Mesodermal cell (in vitro differentiated cells): ENCODE measurements around the gene DHX29.

Experiments
- H3K27ac ChIP-seq: 2 replicates; pipeline ENCODE4 v1.7.0; 2013; ENCODE audit warnings: mild to moderate bottlenecking, low read depth, low read length, moderate library complexity; ENCODE audit not compliant: severe bottlenecking
- H3K36me3 ChIP-seq: 2 replicates; pipeline ENCODE4 v1.7.1; 2013; ENCODE audit warnings: mild to moderate bottlenecking, low read length, moderate library complexity; ENCODE audit not compliant: control insufficient read depth, insufficient read depth
- H3K4me1 ChIP-seq: one replicate; pipeline ENCODE4 v1.7.1; 2013; ENCODE audit warnings: mild to moderate bottlenecking, low read length; ENCODE audit not compliant: insufficient read depth, control insufficient read depth, poor library complexity, severe bottlenecking
- H3K4me3 ChIP-seq: 2 replicates; pipeline ENCODE4 v1.7.0; 2013; ENCODE audit warnings: low read length, control low read depth, mild to moderate bottlenecking; ENCODE audit not compliant: insufficient read depth, poor library complexity, severe bottlenecking; ENCODE audit errors: extremely low read depth
- H3K9me3 ChIP-seq: 2 replicates; pipeline ENCODE4 v1.7.1; 2013; ENCODE audit warnings: mild to moderate bottlenecking, low read length, moderate library complexity; ENCODE audit not compliant: control insufficient read depth
- WGBS, 2 experiments: methylation state at CpG; one replicate each; pipeline ENCODE4 v1.1.5; 2013; ENCODE audit warnings: missing lambda C conversion rate in 2 of 2; ENCODE audit not compliant: insufficient coverage in 2 of 2; 5-methylcytosine and 5-hydroxymethylcytosine counted together

The DHX29 gene

DNA sequence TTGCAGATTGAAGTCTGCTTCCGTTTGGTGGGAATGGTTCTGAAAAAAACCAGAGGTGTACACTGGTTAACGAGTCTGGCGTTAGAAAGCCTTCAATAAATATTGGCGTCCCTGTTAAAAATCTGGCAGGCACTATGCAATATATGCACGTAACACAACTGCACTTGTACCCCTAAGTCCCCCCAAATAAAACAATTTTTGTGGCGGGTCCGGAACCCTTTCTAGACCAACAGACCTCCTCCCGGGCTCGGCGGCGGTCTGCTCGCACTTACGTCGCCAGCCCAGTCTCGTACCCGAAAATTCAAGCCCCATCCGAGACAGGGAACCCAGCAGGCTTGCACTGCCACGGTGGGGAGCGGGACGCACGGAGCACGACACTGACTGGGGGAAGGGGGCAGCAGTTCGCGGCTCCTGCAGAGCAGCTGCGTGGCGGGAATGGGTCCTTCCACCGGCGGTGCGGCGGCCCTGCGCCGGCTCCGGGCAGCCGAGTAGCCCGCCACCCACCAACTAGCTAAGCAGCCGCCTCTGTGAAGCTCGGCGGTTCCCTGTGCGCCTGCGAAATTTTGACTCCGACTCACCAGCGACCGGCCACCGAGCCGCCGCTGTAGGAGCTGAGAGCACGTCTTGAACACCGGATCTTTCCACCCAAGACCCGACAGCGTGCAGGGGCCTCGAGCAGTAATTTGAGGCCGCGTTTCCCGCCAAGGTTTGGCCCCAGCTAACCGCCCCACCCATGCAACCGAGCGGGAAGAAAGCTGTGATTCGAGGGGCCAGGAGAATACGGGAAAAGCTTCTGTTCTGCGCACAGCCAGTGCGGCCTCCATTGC is 84.3 kb downstream of the DHX29 start:
- Histone ChIP-seq H3K4me3 (no peak overlapping the region), H3K9me3 (no peaks in the 10 kb centered on the region), H3K4me1 (peaks cover 8% of the 10 kb centered on the region), H3K27ac (no peak overlapping the region), H3K36me3 (no peaks in the 10 kb centered on the region)
- WGBS, 2 experiments = 2% methylated on average over 46 to 55 of the region's 61 CpGs

DNA sequence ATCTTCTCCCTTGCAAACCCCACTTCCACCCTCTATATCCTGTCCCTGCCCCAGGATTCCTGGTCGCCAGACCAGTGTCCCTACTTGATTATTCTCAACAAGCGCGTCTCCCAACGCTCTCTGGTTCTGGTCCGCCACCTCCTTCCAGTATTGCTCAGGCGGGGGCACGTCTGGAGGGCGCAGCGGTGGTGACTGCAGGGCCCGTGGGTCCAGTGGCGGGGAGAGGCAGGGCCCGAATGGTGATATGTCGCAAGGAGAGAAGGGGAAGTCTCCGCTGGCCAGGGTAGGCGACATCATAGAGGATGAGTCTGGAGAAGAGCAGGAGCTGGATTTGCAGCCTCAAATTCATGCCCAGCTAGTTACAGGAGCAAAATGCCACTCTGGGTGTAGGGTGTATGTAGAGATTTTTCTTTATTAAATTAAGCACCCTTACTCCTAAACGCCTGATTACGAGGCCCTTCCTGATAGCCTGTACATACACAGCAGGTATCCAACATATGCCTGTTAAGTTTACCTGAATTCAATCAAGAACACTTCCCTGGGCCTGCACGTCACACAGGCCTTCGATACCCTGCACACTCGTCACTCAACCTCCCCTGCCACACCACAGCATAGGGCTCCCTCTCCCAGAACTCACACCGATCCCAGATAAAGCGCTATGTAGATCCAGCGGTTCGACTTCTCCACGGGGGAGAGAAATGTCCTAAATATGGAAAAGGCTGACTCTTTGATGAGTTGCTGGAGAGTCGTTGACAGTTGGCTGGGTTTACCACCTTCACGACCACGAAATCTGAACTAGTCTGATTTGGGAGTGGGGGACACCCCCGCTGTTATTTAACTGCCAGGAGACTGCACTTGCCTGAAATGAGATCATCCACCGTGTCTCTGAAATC is 85.2 kb downstream of the DHX29 start:
- Histone ChIP-seq H3K36me3 (no peaks in the 10 kb centered on the region), H3K4me1 (peaks cover 8% of the 10 kb centered on the region), H3K4me3 (no peak overlapping the region), H3K27ac (no peak overlapping the region), H3K9me3 (no peaks in the 10 kb centered on the region)
- 8 to 16% methylated on average over 21 to 22 of the region's 30 CpGs for WGBS, 2 experiments

DNA sequence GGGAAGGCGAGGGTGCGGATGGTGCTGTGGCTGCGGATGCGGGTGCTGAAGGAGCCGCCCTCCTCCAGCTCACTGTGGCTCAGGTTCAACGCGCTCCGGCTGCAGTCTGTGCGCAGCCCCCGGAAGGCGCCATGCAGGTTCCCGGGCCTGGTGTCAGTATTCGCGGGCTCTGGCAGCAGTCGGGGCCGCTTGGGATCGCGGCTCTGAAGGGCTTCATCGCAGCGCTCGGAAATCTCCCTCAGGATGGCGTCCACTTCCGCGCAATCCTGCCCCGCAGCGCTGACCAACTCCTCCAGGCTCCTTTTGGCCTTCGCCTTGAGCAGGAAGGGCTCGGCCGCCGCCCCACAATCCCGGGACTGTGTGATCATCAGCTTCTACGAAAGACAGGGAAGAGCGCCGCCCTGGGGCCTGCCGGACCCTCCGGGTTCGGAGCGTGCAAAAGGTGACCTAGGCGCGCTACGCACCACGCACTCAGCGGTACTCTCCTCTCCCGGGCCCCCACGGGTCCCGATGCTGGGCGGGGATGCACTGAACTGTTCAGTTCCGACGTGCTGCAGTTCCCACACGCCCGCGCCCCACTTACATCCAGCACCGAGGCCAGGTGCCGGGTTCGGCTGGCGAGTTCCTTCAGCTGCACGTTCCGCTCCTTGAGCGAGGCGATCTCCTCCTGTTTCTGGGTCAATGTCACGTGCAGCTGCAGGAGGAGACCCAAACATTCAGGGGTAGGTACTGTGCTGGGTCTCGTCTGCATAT is 86.9 kb downstream of the DHX29 start:
- H3K27ac ChIP-seq = no peak overlapping the region
- peak overlapping the region; percentile 40 for H3K4me3 ChIP-seq
- peaks cover 8% of the 10 kb centered on the region for H3K4me1 ChIP-seq
- H3K9me3 ChIP-seq = no peaks in the 10 kb centered on the region
- H3K36me3 ChIP-seq = no peaks in the 10 kb centered on the region
- 0 to 1% methylated on average over 52 to 56 of the region's 62 CpGs for WGBS, 2 experiments

DNA sequence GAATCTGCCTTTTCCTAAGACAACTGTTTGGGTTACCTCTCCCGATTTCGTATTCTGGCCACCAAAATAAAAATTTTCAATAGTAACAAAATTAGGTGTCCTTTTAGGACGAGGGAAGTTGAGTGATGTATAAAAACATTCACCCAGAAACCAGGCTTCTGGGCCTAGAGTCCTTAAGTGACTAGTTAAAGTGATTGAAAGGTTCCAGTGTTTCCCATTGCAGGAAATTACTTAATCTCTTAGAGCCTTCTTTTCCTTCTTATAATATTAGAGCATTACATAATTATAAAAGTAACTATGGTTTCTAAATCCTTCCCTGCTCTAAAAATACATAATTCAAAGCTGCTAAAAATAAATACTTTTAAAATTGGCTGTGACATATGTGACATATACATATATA is 87.7 kb downstream of the DHX29 start:
- Histone ChIP-seq H3K9me3 (no peaks in the 10 kb centered on the region), H3K4me3 (no peak overlapping the region), H3K4me1 (peaks cover 8% of the 10 kb centered on the region), H3K36me3 (no peaks in the 10 kb centered on the region), H3K27ac (no peak overlapping the region)
- WGBS, 2 experiments = no CpG with 5 or more reads among the region's 3 CpGs

DNA sequence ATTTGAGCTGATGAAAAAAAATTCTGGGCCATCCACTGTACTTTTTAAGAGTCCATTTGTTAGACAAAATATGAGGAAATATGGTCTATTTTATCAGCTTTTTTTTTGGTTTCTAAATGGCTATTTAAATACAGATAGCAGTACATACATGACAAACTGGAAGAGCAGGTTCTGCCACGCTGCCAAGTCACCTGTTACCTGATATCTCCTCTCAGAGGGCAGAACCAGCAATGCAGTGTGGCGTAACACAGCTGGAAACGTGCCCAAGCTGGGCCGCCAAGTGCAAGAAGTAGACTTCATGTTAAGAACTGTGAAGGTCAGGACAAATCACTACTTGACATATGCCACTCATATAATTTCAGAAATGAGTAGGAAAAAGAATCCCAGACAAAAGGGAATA is 88.5 kb downstream of the DHX29 start:
- H3K4me3 ChIP-seq = no peak overlapping the region
- no peak overlapping the region for H3K27ac ChIP-seq
- no peaks in the 10 kb centered on the region for H3K36me3 ChIP-seq
- H3K9me3 ChIP-seq = no peaks in the 10 kb centered on the region
- 58 to 66% methylated on average over 2 to 3 of the region's 4 CpGs for WGBS, 2 experiments
- H3K4me1 ChIP-seq = peaks cover 8% of the 10 kb centered on the region

DNA sequence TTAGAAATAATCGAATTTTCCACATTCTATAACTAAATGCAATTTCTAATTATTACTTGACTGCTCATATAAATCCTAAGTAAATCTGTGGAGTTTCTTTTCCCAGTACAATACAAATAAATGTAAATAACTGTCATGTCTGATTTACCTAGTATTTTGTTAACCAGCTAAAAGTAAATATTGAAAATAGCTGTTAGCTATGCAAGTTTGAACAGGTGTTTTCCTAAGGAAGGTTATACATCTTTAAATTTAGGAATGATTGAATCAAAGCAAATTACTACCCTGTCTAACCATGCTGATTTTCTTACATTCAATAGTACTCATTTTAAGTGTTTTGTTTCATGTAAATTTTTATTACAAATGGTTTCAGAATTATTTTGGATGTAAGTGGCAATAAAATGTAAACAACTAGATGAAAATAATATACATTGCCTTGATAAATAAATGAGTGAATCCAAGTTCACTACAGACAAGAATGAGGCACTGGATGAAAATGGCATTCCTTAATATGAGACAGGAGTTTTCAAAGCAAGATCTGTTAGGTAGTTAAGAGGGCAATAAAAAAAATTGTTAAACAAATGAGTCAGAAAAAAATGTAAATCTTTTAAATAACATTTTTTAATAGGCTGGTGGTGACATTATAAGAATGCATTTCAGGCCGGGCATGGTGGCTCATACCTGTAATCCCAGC is 96.2 kb downstream of the DHX29 start:
- Histone ChIP-seq H3K4me1 (no peaks in the 10 kb centered on the region), H3K4me3 (no peak overlapping the region), H3K27ac (no peak overlapping the region), H3K36me3 (no peaks in the 10 kb centered on the region), H3K9me3 (no peaks in the 10 kb centered on the region)
- 60% methylated on average over 1 of the region's 2 CpGs; no CpG with 5 or more reads in 1 of the 2 experiments for WGBS, 2 experiments
